ENCODE data around the gene PTAFR. TPM values are rescaled to one million over a fixed set of nuclear protein-coding genes. Genes with fewer than 3 reads are reported as not detected.

PTAFR gene
- total RNA-seq, 4 donors from 2014 or later = under 0.01 to 7.1 (median 1.9) TPM

GRCh38 chr1:28196330-28196729, 19.8 kb upstream of the PTAFR start:
- no peaks in the 10 kb centered on the region for H3K36me3 ChIP-seq
- no peaks in the 10 kb centered on the region for H3K4me1 ChIP-seq
- no peak overlapping the region for H3K4me3 ChIP-seq
- no peak for DNase-seq
- H3K27me3 ChIP-seq = no peaks in the 10 kb centered on the region
- H3K9me3 ChIP-seq = no peaks in the 10 kb centered on the region
- H3K27ac ChIP-seq = no peak overlapping the region
- intact Hi-C loops (cut with DNase I; ENCODE audit: low total_unique reads) = no loop called here
- TF ChIP-seq CTCF (IDR thresholded peaks at IDR 0.05) = no peak

DNA sequence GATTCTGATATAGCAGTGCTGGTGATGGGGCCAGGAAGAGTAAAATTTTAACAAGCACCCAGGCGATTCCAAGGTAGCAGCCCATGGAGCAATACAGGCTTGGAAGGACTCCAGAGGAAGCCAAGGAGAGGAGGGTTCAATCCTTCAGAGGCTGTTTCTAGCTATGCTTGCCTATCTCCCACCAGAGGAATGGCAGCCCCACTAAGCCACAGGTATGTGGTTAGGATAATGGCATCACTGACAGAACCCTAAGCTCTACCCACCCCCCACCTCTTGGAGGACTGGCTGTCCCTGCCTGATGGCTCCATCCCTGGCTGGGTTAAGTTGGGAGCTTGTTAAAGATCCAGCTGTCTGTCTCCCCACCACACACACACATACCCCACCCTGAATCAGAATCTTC, 19.3 kb upstream of the PTAFR start:
- TF ChIP-seq POLR2A (IDR thresholded peaks at IDR 0.05) = no peak
- no peak for TF ChIP-seq CTCF (IDR thresholded peaks at IDR 0.05)

DNA sequence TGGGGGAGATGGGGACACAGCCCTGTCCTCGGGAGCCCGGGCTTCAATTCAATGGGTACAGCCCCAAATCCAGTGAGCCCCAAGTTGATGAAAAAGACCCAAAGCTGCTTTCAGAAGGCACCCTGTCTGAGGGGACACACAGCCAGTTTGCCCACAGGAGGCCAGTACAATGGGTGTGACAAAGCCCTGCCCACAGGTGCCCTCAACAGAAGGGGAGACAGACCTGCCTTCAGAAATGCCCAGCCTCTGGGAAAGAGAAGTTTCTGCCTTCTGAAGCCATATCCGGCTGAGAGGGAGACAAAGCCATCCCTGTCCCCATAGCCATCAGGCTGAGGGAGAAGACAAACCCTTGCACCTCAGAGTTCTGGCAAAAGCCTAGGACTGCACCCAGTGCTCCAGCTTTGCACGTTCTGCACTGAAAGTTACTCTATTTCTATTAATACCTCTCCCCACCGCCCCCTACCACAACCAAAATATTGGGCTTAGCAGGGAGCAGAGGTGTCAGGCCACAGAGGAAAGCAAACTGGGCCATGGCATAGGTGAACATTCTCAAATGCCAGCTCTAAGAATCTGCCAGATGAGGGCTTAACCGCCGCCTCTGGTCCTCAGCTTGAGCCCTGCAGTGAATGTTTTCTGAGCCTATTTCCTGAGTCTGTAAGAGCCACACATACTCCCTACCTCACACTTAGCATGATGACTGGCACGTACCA, 18.0 kb upstream of the PTAFR start:
- Histone ChIP-seq H3K36me3 (no peaks in the 10 kb centered on the region), H3K4me1 (no peaks in the 10 kb centered on the region), H3K27ac (no peak overlapping the region), H3K9me3 (no peaks in the 10 kb centered on the region), H3K27me3 (no peaks in the 10 kb centered on the region), H3K4me3 (no peak overlapping the region)
- intact Hi-C loops (cut with DNase I; ENCODE audit: low total_unique reads) = no loop called here
- no peak for DNase-seq
- TF ChIP-seq POLR2A (IDR thresholded peaks at IDR 0.05) = no peak
- no peak for TF ChIP-seq CTCF (IDR thresholded peaks at IDR 0.05)

More for the DNA sequence above, 19.3 kb upstream of the PTAFR start:
- Histone ChIP-seq H3K9me3 (no peaks in the 10 kb centered on the region), H3K4me1 (no peaks in the 10 kb centered on the region), H3K27ac (no peak overlapping the region), H3K27me3 (no peaks in the 10 kb centered on the region), H3K4me3 (no peak overlapping the region), H3K36me3 (no peaks in the 10 kb centered on the region)
- intact Hi-C loops (cut with DNase I; ENCODE audit: low total_unique reads) = no loop called here
- DNase-seq = no peak

GRCh38 chr1:28193701-28194161, 17.2 kb upstream of the PTAFR start:
- Histone ChIP-seq H3K36me3 (no peaks in the 10 kb centered on the region), H3K27me3 (no peaks in the 10 kb centered on the region), H3K9me3 (no peaks in the 10 kb centered on the region), H3K4me1 (no peaks in the 10 kb centered on the region), H3K27ac (no peak overlapping the region), H3K4me3 (no peak overlapping the region)
- no peak for TF ChIP-seq POLR2A (IDR thresholded peaks at IDR 0.05)
- no peak for TF ChIP-seq CTCF (IDR thresholded peaks at IDR 0.05)
- intact Hi-C loops (cut with DNase I; ENCODE audit: low total_unique reads) = no loop called here
- no peak for DNase-seq

- H3K27ac ChIP-seq = peak overlapping the region in 1 of 2 donors; percentile 0
- H3K36me3 ChIP-seq = no peaks in the 10 kb centered on the region
- no peaks in the 10 kb centered on the region for H3K4me1 ChIP-seq
- no peak for TF ChIP-seq CTCF (IDR thresholded peaks at IDR 0.05)
- TF ChIP-seq POLR2A (IDR thresholded peaks at IDR 0.05) = no peak
- no peak overlapping the region for H3K4me3 ChIP-seq
- H3K9me3 ChIP-seq = no peaks in the 10 kb centered on the region
- DNase-seq = no peak
- H3K27me3 ChIP-seq = no peaks in the 10 kb centered on the region
- intact Hi-C loops (cut with DNase I; ENCODE audit: low total_unique reads) = no loop called here
Measured at GRCh38 chr1:28190996-28191645, 14.6 kb upstream of the PTAFR start.

Measured in uterus (tissue), 4 donors.